PFSK-1 (cell line): ENCODE data around the gene GRIK3.

Source experiments
- POLR2AphosphoS5 ChIP-seq: IDR thresholded peaks from 2 replicates; pipeline ENCODE4 v1.6.1; 2012; ENCODE audit warnings: low read depth, mild to moderate bottlenecking, control low read depth, low read length, moderate library complexity
- SIN3A ChIP-seq: IDR thresholded peaks from 2 replicates; pipeline ENCODE4 v1.6.1; 2012; ENCODE audit warnings: mild to moderate bottlenecking, low read length, moderate library complexity, borderline replicate concordance; ENCODE audit not compliant: insufficient read depth

DNA sequence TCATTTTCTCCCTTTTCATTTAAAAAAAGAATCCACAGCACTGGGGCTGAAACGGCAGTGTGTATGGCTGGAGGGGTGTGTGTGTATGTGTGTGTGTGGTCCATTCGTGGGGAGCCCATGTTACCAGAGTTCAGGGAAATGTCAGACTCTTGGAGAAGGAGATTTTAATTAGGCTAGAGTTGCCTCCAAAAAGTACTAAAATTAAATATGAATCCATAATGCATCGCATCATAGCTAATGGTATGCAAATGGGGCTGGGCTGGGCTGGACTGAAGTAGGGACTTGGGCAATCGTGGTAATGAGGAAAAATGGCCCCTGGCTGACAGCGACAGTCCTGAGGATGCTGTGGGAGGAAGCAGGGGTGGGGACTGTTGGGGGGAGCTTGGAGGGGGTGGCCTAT is 24.8 kb downstream of the GRIK3 start:
- TF ChIP-seq SIN3A (no peak), POLR2AphosphoS5 (no peak)
